GM10266 (cell line): ENCODE data around the gene GRK5.

ENCODE experiments used
- DNase-seq: peaks from one replicate; pipeline ENCODE4 v3.0.0; 2012; ENCODE audit errors: extremely low spot score
- TF ChIP-seq, protein P1 (sequence below): IDR thresholded peaks from 2 replicates; pipeline ENCODE4 v1.5.1; 2012; ENCODE audit warnings: mild to moderate bottlenecking, low read depth; ENCODE audit not compliant: control insufficient read depth, insufficient read depth; ENCODE audit errors: missing control alignments

The GRK5 gene

DNA sequence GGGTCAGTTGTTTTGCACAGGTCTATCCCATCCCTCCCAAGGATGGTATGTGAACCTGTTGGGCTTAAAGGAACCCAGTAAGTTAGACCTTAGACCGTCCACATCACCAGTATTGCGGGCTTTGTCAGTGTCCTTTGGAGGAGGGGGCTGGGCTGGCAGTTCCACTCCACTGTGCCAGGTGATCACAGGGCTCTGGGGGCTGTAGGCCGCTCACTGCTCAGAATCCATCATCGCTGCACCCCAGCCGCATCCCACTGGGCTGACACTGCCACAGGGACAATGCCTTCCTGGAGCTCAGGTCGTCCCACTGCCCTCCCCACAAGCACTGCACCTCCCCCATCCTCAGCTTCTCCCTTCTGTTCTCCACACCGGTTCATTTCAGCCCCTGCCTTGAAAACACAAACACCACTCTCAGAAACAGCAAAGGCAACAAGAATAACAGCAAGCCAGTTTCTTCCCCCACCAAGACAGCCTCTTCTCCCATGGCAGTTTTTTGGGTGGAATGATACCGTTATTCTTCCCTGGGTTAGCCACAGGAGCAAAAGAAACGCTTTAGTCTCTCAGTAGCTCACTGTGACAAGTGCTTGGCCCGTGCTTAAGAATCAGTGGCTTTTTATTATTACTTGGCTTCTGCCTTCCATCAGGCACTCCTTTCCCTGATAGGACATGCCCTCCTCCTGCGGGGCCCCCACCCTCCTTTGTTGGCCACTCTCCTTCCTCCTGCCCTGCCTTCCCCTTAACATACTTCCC is 111.2 kb downstream of the GRK5 start:
- TF ChIP-seq, protein P1, sequence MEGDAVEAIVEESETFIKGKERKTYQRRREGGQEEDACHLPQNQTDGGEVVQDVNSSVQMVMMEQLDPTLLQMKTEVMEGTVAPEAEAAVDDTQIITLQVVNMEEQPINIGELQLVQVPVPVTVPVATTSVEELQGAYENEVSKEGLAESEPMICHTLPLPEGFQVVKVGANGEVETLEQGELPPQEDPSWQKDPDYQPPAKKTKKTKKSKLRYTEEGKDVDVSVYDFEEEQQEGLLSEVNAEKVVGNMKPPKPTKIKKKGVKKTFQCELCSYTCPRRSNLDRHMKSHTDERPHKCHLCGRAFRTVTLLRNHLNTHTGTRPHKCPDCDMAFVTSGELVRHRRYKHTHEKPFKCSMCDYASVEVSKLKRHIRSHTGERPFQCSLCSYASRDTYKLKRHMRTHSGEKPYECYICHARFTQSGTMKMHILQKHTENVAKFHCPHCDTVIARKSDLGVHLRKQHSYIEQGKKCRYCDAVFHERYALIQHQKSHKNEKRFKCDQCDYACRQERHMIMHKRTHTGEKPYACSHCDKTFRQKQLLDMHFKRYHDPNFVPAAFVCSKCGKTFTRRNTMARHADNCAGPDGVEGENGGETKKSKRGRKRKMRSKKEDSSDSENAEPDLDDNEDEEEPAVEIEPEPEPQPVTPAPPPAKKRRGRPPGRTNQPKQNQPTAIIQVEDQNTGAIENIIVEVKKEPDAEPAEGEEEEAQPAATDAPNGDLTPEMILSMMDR, result no peak
- DNase-seq, result no peak

GRCh38 chr10:119319161-119319919 is 112.0 kb downstream of the GRK5 start:
- DNase-seq, result no peak
- TF ChIP-seq, protein P1, result no peak

GRCh38 chr10:119319920-119320258 is 112.5 kb downstream of the GRK5 start:
- DNase-seq, result no peak
- TF ChIP-seq, protein P1, result no peak

GRCh38 chr10:119320981-119321380 is 113.6 kb downstream of the GRK5 start:
- TF ChIP-seq, protein P1, result no peak
- DNase-seq, result no peak

GRCh38 chr10:119323085-119324016 is 116.0 kb downstream of the GRK5 start:
- TF ChIP-seq, protein P1, result no peak
- DNase-seq, result no peak

- no peak for DNase-seq
- TF ChIP-seq, protein P1, result no peak
These were observed 117.8 kb downstream of the GRK5 start for GRCh38 chr10:119325131-119325530.
